OCI-LY1 (cell line): ENCODE results near the gene DNAAF8.

ENCODE experiments used
- H2AFZ ChIP-seq: fragments of 200-600 bp; sonication (generic), shearing (Covaris generic); 2 replicates; pipeline ENCODE4 v1.6.0; 2014; ENCODE audit warnings: antibody characterized with exemption, mild to moderate bottlenecking, low read length
- H3F3A ChIP-seq: fragments of 200-600 bp; sonication (generic), shearing (Covaris generic); 2 replicates; pipeline ENCODE4 v1.6.0; 2014; ENCODE audit warnings: mild to moderate bottlenecking, antibody characterized with exemption, low read length, moderate library complexity; ENCODE audit not compliant: insufficient read depth
- H3K27ac ChIP-seq: fragments of 200-600 bp; sonication (generic); 2 replicates; pipeline ENCODE4 v1.5.1; 2014; ENCODE audit warnings: low read length, mixed run types, mild to moderate bottlenecking, low read depth; ENCODE audit not compliant: poor library complexity, severe bottlenecking
- H3K27me3 ChIP-seq: fragments of 200-600 bp; sonication (generic); 2 replicates; pipeline ENCODE4 v1.6.0; 2014; ENCODE audit warnings: antibody characterized with exemption, mild to moderate bottlenecking, low read length, moderate library complexity; ENCODE audit not compliant: insufficient read depth
- H3K36me3 ChIP-seq: fragments of 200-600 bp; sonication (generic); 2 replicates; pipeline ENCODE4 v1.6.1; 2014; ENCODE audit warnings: mild to moderate bottlenecking, antibody characterized with exemption, low read length, moderate library complexity, mixed read lengths; ENCODE audit not compliant: insufficient read depth
- H3K4me1 ChIP-seq: fragments of 200-600 bp; sonication (generic); 2 replicates; pipeline ENCODE4 v1.5.1; 2014; ENCODE audit warnings: mild to moderate bottlenecking, low read length, moderate library complexity; ENCODE audit not compliant: insufficient read depth, severe bottlenecking
- H3K4me2 ChIP-seq: fragments of 200-600 bp; sonication (generic), shearing (Covaris generic); 2 replicates; pipeline ENCODE4 v1.6.1; 2014; ENCODE audit warnings: low read length
- H3K4me3 ChIP-seq: fragments of 200-600 bp; sonication (generic); 2 replicates; pipeline ENCODE4 v1.5.1; 2014; ENCODE audit warnings: low read length, low read depth, mild to moderate bottlenecking, mixed read lengths; ENCODE audit not compliant: poor library complexity, severe bottlenecking
- H3K79me2 ChIP-seq: fragments of 200-600 bp; shearing (Covaris generic); 2 replicates; pipeline ENCODE4 v1.6.1; 2016; ENCODE audit warnings: mixed run types, low read length, mixed read lengths; ENCODE audit not compliant: insufficient read depth
- H3K9ac ChIP-seq: fragments of 200-600 bp; sonication (generic), shearing (Covaris generic); 2 replicates; pipeline ENCODE4 v1.6.1; 2014; ENCODE audit warnings: mild to moderate bottlenecking, low read length, mixed read lengths
- H3K9me2 ChIP-seq: fragments of 200-600 bp; sonication (generic), shearing (Covaris generic); 2 replicates; pipeline ENCODE4 v1.6.1; 2014; ENCODE audit warnings: low read depth, mild to moderate bottlenecking, low read length, mixed read lengths
- H3K9me3 ChIP-seq: fragments of 200-600 bp; shearing (Covaris generic); 2 replicates; pipeline ENCODE4 v1.6.1; 2014; ENCODE audit warnings: low read length, mixed read lengths
- H4K20me1 ChIP-seq: fragments of 200-600 bp; sonication (generic), shearing (Covaris generic); 2 replicates; pipeline ENCODE4 v1.6.0; 2016; ENCODE audit warnings: mild to moderate bottlenecking, low read length; ENCODE audit not compliant: insufficient read depth
- CTCF ChIP-seq: fragments of 200-600 bp; sonication (generic), shearing (Covaris generic); IDR thresholded peaks from 2 replicates; pipeline ENCODE4 v1.5.1; 2017; ENCODE audit warnings: mild to moderate bottlenecking, antibody characterized with exemption, low read length, moderate library complexity, mixed read lengths
- EZH2 ChIP-seq: fragments of 200-600 bp; sonication (generic), shearing (Covaris generic); IDR thresholded peaks from 2 replicates; pipeline ENCODE4 v1.8.0; 2017; ENCODE audit warnings: borderline replicate concordance, mixed run types, mild to moderate bottlenecking, antibody characterized with exemption, low read length, moderate library complexity, mixed read lengths

Gene DNAAF8

GRCh38 chr16:4689864-4690704 lies 44.3 kb upstream of the DNAAF8 start:
- no peak overlapping the region for H2AFZ ChIP-seq
- H3F3A ChIP-seq: no peaks in the 10 kb centered on the region; the same call in 1 of the 2 replicates
- H3K79me2 ChIP-seq: no peaks in the 10 kb centered on the region
- peaks cover 8% of the 10 kb centered on the region; the same call in 1 of the 2 replicates for H3K36me3 ChIP-seq
- no peak overlapping the region for H3K9ac ChIP-seq
- H3K9me3 ChIP-seq: no peaks in the 10 kb centered on the region
- no peaks in the 10 kb centered on the region for H3K9me2 ChIP-seq
- no peak overlapping the region for H3K4me2 ChIP-seq
- H3K27me3 ChIP-seq: no peaks in the 10 kb centered on the region
- TF ChIP-seq EZH2 (no peak), CTCF (no peak)
- H3K27ac ChIP-seq: no peak overlapping the region
- H3K4me1 ChIP-seq: peaks cover 17% of the 10 kb centered on the region
- H4K20me1 ChIP-seq: no peaks in the 10 kb centered on the region
- no peak overlapping the region for H3K4me3 ChIP-seq

GRCh38 chr16:4690946-4691665 lies 43.2 kb upstream of the DNAAF8 start:
- Histone ChIP-seq H3K27me3 (no peaks in the 10 kb centered on the region), H3F3A (no peaks in the 10 kb centered on the region; the same call in 1 of the 2 replicates), H3K27ac (no peak overlapping the region), H3K4me2 (no peak overlapping the region), H4K20me1 (no peaks in the 10 kb centered on the region), H3K4me1 (peaks cover 21% of the 10 kb centered on the region), H2AFZ (no peak overlapping the region), H3K4me3 (no peak overlapping the region), H3K9ac (no peak overlapping the region), H3K79me2 (no peaks in the 10 kb centered on the region), H3K9me3 (no peaks in the 10 kb centered on the region), H3K9me2 (no peaks in the 10 kb centered on the region), H3K36me3 (peaks cover 18% of the 10 kb centered on the region; the same call in 1 of the 2 replicates)
- TF ChIP-seq EZH2 (no peak), CTCF (no peak)

GRCh38 chr16:4691666-4692412 lies 42.5 kb upstream of the DNAAF8 start:
- H4K20me1 ChIP-seq: no peaks in the 10 kb centered on the region
- no peak overlapping the region for H2AFZ ChIP-seq
- no peaks in the 10 kb centered on the region for H3K9me3 ChIP-seq
- H3K9ac ChIP-seq: no peak overlapping the region; the same call in 1 of the 2 replicates
- H3K4me2 ChIP-seq: no peak overlapping the region
- no peaks in the 10 kb centered on the region for H3K79me2 ChIP-seq
- no peaks in the 10 kb centered on the region; the same call in 1 of the 2 replicates for H3F3A ChIP-seq
- no peak overlapping the region for H3K27ac ChIP-seq
- no peaks in the 10 kb centered on the region for H3K9me2 ChIP-seq
- no peaks in the 10 kb centered on the region for H3K27me3 ChIP-seq
- peaks cover 20% of the 10 kb centered on the region; the same call in 1 of the 2 replicates for H3K36me3 ChIP-seq
- TF ChIP-seq EZH2 (no peak), CTCF (no peak)
- H3K4me3 ChIP-seq: no peak overlapping the region
- peaks cover 21% of the 10 kb centered on the region for H3K4me1 ChIP-seq
